Endothelial cell of umbilical vein (primary cell): ENCODE measurements around the gene LAX1. TPM values are rescaled to one million over a fixed set of nuclear protein-coding genes. Genes with fewer than 3 reads are reported as not detected.

Experiments used
- BruUV-seq: library from RNA; stranded (reverse); fragments of 400-500 nt; replicated peaks from 2 replicates; lab custom pipeline; 2021; lab: Mats Ljungman, UMichigan
- CTCF ChIA-PET: fragments of 300-600, 350-600 bp; sonication (Branson Sonifier 250); formaldehyde crosslinking; loops from one replicate; lab custom pipeline; 2021; ENCODE audit warnings: antibody characterized with exemption, inconsistent platforms; lab: Charles Lee
- POLR2A ChIA-PET: fragments of 300-600, 350-600 bp; sonication (Branson Sonifier 250); formaldehyde crosslinking; loops from one replicate; lab custom pipeline; 2021; ENCODE audit warnings: antibody characterized with exemption, inconsistent platforms; lab: Charles Lee
- DNase-seq: peaks from one replicate; pipeline ENCODE4 v3.0.0-alpha.2; 2011; ENCODE audit warnings: low read depth, low spot score
- FAIRE-seq: peaks from 2 replicates; lab custom pipeline; 2011; peaks lifted over from hg19 to GRCh38; lab: Jason Lieb, UNC
- H2AFZ ChIP-seq: 2 replicates; pipeline ENCODE4 v1.6.0; 2012; ENCODE audit warnings: low read depth, low read length, control low read depth, inconsistent platforms
- H3K27ac ChIP-seq: 2 replicates; pipeline ENCODE4 v1.5.1; 2011; ENCODE audit warnings: low read depth, mild to moderate bottlenecking, control low read depth, low read length, moderate library complexity; ENCODE audit not compliant: insufficient read depth
- H3K27me3 ChIP-seq, 2 experiments: 2 replicates each; pipeline versions ENCODE4 v1.6.0 to v1.6.1; 2011; ENCODE audit warnings: low read length in 2 of 2, mixed read lengths in 1 of 2; ENCODE audit not compliant: control insufficient read depth in 2 of 2, insufficient read depth in 2 of 2
- H3K36me3 ChIP-seq, 2 experiments: 2 replicates in 1 of 2; 3 replicates in 1 of 2; pipeline ENCODE4 v1.5.1; 2011; ENCODE audit warnings: low read length in 2 of 2, mild to moderate bottlenecking in 1 of 2, moderate library complexity in 1 of 2; ENCODE audit not compliant: control insufficient read depth in 2 of 2, insufficient read depth in 2 of 2; ENCODE audit errors: extremely low read depth in 1 of 2
- H3K4me1 ChIP-seq: 3 replicates; pipeline ENCODE4 v1.5.1; 2011; ENCODE audit warnings: mild to moderate bottlenecking, low read length; ENCODE audit not compliant: control insufficient read depth, insufficient read depth; ENCODE audit errors: extremely low read depth
- H3K4me2 ChIP-seq: 2 replicates; pipeline ENCODE4 v1.6.1; 2011; ENCODE audit warnings: low read length, control low read depth, mixed read lengths; ENCODE audit not compliant: insufficient read depth
- H3K4me3 ChIP-seq, 3 experiments: fragments of 200-600 bp in 1 of 3; sonication (generic), shearing (Covaris generic) in 1 of 3; replicated peaks in 1 of 3; 2 replicates each; pipeline ENCODE4 v1.5.1; 2011 to 2016; ENCODE audit warnings: control low read depth in 3 of 3, low read length in 3 of 3, mild to moderate bottlenecking in 2 of 3, inconsistent platforms in 1 of 3, low read depth in 1 of 3, moderate library complexity in 1 of 3; ENCODE audit not compliant: insufficient read depth in 1 of 3
- H3K79me2 ChIP-seq: 2 replicates; pipeline ENCODE4 v1.6.0; 2012; ENCODE audit warnings: low read length, inconsistent platforms; ENCODE audit not compliant: control insufficient read depth, insufficient read depth
- H3K9ac ChIP-seq: replicated peaks from 2 replicates; pipeline ENCODE3; 2011; ENCODE audit warnings: low read length, control low read depth; ENCODE audit not compliant: insufficient read depth; ENCODE audit errors: extremely low read depth
- H3K9me1 ChIP-seq: replicated peaks from 3 replicates; pipeline ENCODE4 v1.6.0; 2011; ENCODE audit warnings: mild to moderate bottlenecking, low read length; ENCODE audit not compliant: control insufficient read depth, insufficient read depth; ENCODE audit errors: extremely low read depth
- H3K9me3 ChIP-seq: replicated peaks from 2 replicates; pipeline ENCODE4 v1.5.1; 2012; ENCODE audit warnings: low read length, inconsistent platforms; ENCODE audit not compliant: control insufficient read depth, insufficient read depth
- H4K20me1 ChIP-seq: replicated peaks from 2 replicates; pipeline ENCODE3; 2011; ENCODE audit warnings: mild to moderate bottlenecking, low read length; ENCODE audit not compliant: control insufficient read depth, insufficient read depth; ENCODE audit errors: extremely low read depth
- EZH2 ChIP-seq: IDR thresholded peaks from 2 replicates; pipeline ENCODE4 v1.6.1; 2012; ENCODE audit warnings: borderline replicate concordance, low read depth, mild to moderate bottlenecking, moderate library complexity, low read length, inconsistent platforms; ENCODE audit not compliant: severe bottlenecking
- FOS ChIP-seq: IDR thresholded peaks from 2 replicates; pipeline ENCODE4 v1.6.1; 2011; ENCODE audit warnings: mild to moderate bottlenecking, low read length, moderate library complexity, borderline replicate concordance; ENCODE audit not compliant: insufficient read depth
- GATA2 ChIP-seq: IDR thresholded peaks from 2 replicates; pipeline ENCODE4 v1.7.0; 2011; ENCODE audit warnings: low read depth, mild to moderate bottlenecking, moderate library complexity, mixed read lengths, low read length; ENCODE audit not compliant: insufficient read length, insufficient read depth
- JUN ChIP-seq: IDR thresholded peaks from 2 replicates; pipeline ENCODE4 v1.6.1; 2011; ENCODE audit warnings: borderline replicate concordance, low read depth; ENCODE audit not compliant: insufficient read length, insufficient read depth
- MYC ChIP-seq: IDR thresholded peaks from one replicate; pipeline ENCODE4 v1.6.1; 2011; ENCODE audit warnings: mild to moderate bottlenecking, low read depth, low read length
- POLR2A ChIP-seq: IDR thresholded peaks from 2 replicates; pipeline ENCODE4 v1.6.1; 2012; ENCODE audit warnings: low read depth, mild to moderate bottlenecking, control low read depth, low read length
- POLR2AphosphoS5 ChIP-seq: IDR thresholded peaks from 2 replicates; pipeline ENCODE4 v1.6.1; 2012; ENCODE audit warnings: low read depth, mild to moderate bottlenecking, control low read depth, low read length, moderate library complexity; ENCODE audit not compliant: insufficient read depth
- dilution Hi-C: fragments of 300-500 bp; cut with MboI; formaldehyde crosslinking; loops from one replicate; pipeline ENCODE4 v1.15.0; 2019; ENCODE audit warnings: low sequenced_read_pairs; ENCODE audit not compliant: extremely low pct_ligation_motif_present
- intact Hi-C: fragments of 100-400 bp; cut with micrococcal nuclease; formaldehyde crosslinking; loops from one replicate; pipeline ENCODE4 v1.10.0; 2022
- polyA plus RNA-seq, 4 experiments: library from polyadenylated mRNA; depleted of rRNA in 3 of 4; stranded (reverse) in 3 of 4; unstranded in 1 of 4; fragments of >200 nt; gene quantifications; 2 replicates each; pipeline versions ENCODE4 v1.2.1 to v1.2.3, GENCODE V29; 2011 to 2012; ENCODE audit warnings: missing spikeins in 1 of 4
- total RNA-seq: library from RNA; stranded (reverse); gene quantifications from 2 replicates; pipeline ENCODE4 v1.2.3, GENCODE V29; 2021
- TF ChIP-seq, protein P1 (sequence below): IDR thresholded peaks from 2 replicates; pipeline ENCODE4 v1.6.1; 2011; ENCODE audit not compliant: insufficient read depth, insufficient read length
- TF ChIP-seq, protein P2 (sequence below), 2 donors: IDR thresholded peaks; 1 replicate in 1 of 2; 2 replicates in 1 of 2; pipeline ENCODE4 v1.5.1; 2011; ENCODE audit warnings: low read length in 2 of 2, mild to moderate bottlenecking in 2 of 2, moderate library complexity in 2 of 2, control low read depth in 1 of 2, inconsistent platforms in 1 of 2, low read depth in 1 of 2; ENCODE audit not compliant: insufficient read depth in 1 of 2; ENCODE audit errors: extremely low read depth in 1 of 2

The LAX1 gene
- total and polyA plus RNA-seq, 2 donors (not counting 3 experiments of a cell fraction or from before 2014, with no cell fraction given): not detected

DNA sequence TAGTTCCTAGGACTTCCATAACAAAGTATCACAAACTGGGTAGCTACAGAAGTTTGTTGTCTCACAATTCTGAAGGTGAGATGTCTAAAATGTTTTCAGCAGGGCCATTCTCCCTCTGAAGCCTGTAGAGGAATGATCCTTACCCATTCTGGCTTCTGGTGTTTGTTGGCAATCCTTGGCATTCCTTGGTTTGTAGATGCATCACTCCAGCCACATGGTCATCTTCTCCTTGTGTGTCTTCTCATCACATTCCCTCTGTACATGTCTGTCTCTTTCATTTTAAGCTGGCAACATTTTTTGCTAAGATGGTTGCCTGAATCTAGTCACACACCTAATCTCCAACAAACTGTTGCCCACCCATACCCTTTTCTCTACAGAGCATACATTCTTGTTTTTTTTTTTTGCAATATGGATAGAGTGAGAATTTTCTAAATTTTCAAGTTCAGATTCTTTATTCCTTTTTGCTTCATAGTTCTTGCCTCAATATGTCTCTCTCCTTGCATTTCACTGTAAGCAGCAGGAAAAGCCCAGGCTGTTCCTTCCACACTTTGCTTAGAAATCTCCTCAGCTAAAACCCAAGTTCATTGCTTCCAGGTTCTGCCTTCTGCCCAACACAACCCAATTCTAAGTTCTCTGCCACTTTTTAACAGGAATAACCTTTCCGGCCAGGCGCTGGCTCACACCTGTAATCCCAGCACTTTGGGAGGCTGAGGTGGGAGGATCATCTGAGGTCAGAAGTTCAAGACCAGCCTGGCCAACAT, 48.8 kb downstream of the LAX1 start:
- Histone ChIP-seq H4K20me1 (no peaks in the 10 kb centered on the region), H3K4me3 (no peak overlapping the region), H3K27ac (no peak overlapping the region), H3K79me2 (peaks cover 34% of the 10 kb centered on the region), H3K36me3 (peaks cover 2 to 13% of the 10 kb centered on the region in 2 experiments), H3K9me1 (no peaks in the 10 kb centered on the region), H3K4me2 (no peak overlapping the region), H2AFZ (no peak overlapping the region), H3K27me3 (no peaks in the 10 kb centered on the region), H3K9ac (no peak overlapping the region), H3K9me3 (no peaks in the 10 kb centered on the region), H3K4me1 (no peaks in the 10 kb centered on the region)
- POLR2A ChIA-PET: no interaction called here
- no peak for TF ChIP-seq MYC
- no peak for TF ChIP-seq EZH2
- no peak for TF ChIP-seq JUN
- TF ChIP-seq POLR2AphosphoS5: no peak
- TF ChIP-seq, protein P1, sequence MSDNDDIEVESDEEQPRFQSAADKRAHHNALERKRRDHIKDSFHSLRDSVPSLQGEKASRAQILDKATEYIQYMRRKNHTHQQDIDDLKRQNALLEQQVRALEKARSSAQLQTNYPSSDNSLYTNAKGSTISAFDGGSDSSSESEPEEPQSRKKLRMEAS: no peak
- no peak for TF ChIP-seq GATA2
- no peak for TF ChIP-seq POLR2A
- TF ChIP-seq, protein P2, sequence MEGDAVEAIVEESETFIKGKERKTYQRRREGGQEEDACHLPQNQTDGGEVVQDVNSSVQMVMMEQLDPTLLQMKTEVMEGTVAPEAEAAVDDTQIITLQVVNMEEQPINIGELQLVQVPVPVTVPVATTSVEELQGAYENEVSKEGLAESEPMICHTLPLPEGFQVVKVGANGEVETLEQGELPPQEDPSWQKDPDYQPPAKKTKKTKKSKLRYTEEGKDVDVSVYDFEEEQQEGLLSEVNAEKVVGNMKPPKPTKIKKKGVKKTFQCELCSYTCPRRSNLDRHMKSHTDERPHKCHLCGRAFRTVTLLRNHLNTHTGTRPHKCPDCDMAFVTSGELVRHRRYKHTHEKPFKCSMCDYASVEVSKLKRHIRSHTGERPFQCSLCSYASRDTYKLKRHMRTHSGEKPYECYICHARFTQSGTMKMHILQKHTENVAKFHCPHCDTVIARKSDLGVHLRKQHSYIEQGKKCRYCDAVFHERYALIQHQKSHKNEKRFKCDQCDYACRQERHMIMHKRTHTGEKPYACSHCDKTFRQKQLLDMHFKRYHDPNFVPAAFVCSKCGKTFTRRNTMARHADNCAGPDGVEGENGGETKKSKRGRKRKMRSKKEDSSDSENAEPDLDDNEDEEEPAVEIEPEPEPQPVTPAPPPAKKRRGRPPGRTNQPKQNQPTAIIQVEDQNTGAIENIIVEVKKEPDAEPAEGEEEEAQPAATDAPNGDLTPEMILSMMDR (IDR thresholded peaks at IDR 0.05; ENCODE audit: extremely low read depth in 1 of 2, insufficient read depth in 1 of 2, low read depth in 1 of 2, low read length in 2 of 2): no peak
- no peak for TF ChIP-seq FOS
- no TSS peak for BruUV-seq
- FAIRE-seq (no peak), DNase-seq (no peak)
- CTCF ChIA-PET: no interaction called here
- dilution Hi-C loops: no loop called here
- intact Hi-C loops: no loop called here
